Liver (tissue), 3 donors: ENCODE measurements around the gene MS4A6E.

Experiments used
- FOXA1 ChIP-seq: IDR thresholded peaks from 2 replicates; pipeline ENCODE4 v1.6.1; 2016; ENCODE audit warnings: antibody characterized with exemption
- GABPA ChIP-seq, 2 donors: IDR thresholded peaks in 1 of 2; conservative IDR thresholded peaks in 1 of 2; 2 replicates each; pipeline ENCODE4 v1.6.1; 2016; ENCODE audit warnings: antibody characterized with exemption in 2 of 2, mild to moderate bottlenecking in 1 of 2, moderate library complexity in 1 of 2
- HNF4G ChIP-seq: IDR thresholded peaks from 2 replicates; pipeline ENCODE4 v1.6.1; 2016; ENCODE audit warnings: antibody characterized with exemption
- JUND ChIP-seq, 2 donors: IDR thresholded peaks; 2 replicates each; pipeline ENCODE4 v1.6.1; 2016; ENCODE audit warnings: antibody characterized with exemption in 2 of 2
- NR2F2 ChIP-seq: IDR thresholded peaks from 2 replicates; pipeline ENCODE4 v1.6.1; 2016; ENCODE audit warnings: antibody characterized with exemption
- SP1 ChIP-seq: IDR thresholded peaks from 2 replicates; pipeline ENCODE4 v1.6.1; 2018; ENCODE audit warnings: antibody characterized with exemption, mild to moderate bottlenecking
- TAF1 ChIP-seq: conservative IDR thresholded peaks from 2 replicates; pipeline ENCODE4 v1.6.1; 2016; ENCODE audit warnings: antibody characterized with exemption, mild to moderate bottlenecking
- YY1 ChIP-seq: IDR thresholded peaks from 2 replicates; pipeline ENCODE4 v1.6.1; 2016; ENCODE audit warnings: antibody characterized with exemption, mild to moderate bottlenecking
- TF ChIP-seq, protein P1 (sequence below): fragments of 150-350 bp; IDR thresholded peaks from 2 replicates; pipeline ENCODE4 v1.5.1; 2017; ENCODE audit warnings: improper control_type of control experiment, low read depth, low read length; ENCODE audit not compliant: missing input control
- TF ChIP-seq, protein P2 (sequence below): IDR thresholded peaks from 2 replicates; pipeline ENCODE4 v1.6.1; 2016; ENCODE audit warnings: antibody characterized with exemption
- TF ChIP-seq, protein P3 (sequence below): IDR thresholded peaks from 2 replicates; pipeline ENCODE4 v1.6.1; 2016; ENCODE audit warnings: antibody characterized with exemption, mild to moderate bottlenecking
- TF ChIP-seq, protein P4 (sequence below): IDR thresholded peaks from 2 replicates; pipeline ENCODE4 v1.6.1; 2016; ENCODE audit warnings: antibody characterized with exemption
- donor health status: healthy.
- donor health status: healthy.

DNA sequence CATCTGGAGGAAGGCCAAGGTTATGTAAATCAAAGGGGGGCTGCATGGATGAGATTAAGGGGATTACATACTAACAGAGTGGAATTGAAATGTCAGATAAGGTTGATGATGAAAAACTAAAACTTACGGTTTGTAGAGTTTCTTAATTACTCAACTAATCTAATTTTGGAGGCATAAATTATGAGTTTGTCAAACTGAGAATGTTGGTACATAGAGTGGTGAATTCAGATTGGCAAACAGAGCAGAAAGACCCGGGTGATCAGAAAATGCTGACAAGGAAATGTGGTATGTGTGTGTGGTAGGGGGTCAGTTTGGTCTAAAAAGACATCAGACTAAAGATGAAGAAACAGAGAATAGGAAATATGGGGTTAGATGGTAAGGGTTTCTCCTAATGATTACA is 11.0 kb downstream of the MS4A6E start:
- no peak for TF ChIP-seq JUND (IDR thresholded peaks at IDR 0.05)
- TF ChIP-seq, protein P1, sequence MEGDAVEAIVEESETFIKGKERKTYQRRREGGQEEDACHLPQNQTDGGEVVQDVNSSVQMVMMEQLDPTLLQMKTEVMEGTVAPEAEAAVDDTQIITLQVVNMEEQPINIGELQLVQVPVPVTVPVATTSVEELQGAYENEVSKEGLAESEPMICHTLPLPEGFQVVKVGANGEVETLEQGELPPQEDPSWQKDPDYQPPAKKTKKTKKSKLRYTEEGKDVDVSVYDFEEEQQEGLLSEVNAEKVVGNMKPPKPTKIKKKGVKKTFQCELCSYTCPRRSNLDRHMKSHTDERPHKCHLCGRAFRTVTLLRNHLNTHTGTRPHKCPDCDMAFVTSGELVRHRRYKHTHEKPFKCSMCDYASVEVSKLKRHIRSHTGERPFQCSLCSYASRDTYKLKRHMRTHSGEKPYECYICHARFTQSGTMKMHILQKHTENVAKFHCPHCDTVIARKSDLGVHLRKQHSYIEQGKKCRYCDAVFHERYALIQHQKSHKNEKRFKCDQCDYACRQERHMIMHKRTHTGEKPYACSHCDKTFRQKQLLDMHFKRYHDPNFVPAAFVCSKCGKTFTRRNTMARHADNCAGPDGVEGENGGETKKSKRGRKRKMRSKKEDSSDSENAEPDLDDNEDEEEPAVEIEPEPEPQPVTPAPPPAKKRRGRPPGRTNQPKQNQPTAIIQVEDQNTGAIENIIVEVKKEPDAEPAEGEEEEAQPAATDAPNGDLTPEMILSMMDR: no peak
- TF ChIP-seq, protein P2, sequence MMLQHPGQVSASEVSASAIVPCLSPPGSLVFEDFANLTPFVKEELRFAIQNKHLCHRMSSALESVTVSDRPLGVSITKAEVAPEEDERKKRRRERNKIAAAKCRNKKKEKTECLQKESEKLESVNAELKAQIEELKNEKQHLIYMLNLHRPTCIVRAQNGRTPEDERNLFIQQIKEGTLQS: no peak
- no peak for TF ChIP-seq TAF1
- no peak for TF ChIP-seq FOXA1
- no peak for TF ChIP-seq SP1
- TF ChIP-seq, protein P3, sequence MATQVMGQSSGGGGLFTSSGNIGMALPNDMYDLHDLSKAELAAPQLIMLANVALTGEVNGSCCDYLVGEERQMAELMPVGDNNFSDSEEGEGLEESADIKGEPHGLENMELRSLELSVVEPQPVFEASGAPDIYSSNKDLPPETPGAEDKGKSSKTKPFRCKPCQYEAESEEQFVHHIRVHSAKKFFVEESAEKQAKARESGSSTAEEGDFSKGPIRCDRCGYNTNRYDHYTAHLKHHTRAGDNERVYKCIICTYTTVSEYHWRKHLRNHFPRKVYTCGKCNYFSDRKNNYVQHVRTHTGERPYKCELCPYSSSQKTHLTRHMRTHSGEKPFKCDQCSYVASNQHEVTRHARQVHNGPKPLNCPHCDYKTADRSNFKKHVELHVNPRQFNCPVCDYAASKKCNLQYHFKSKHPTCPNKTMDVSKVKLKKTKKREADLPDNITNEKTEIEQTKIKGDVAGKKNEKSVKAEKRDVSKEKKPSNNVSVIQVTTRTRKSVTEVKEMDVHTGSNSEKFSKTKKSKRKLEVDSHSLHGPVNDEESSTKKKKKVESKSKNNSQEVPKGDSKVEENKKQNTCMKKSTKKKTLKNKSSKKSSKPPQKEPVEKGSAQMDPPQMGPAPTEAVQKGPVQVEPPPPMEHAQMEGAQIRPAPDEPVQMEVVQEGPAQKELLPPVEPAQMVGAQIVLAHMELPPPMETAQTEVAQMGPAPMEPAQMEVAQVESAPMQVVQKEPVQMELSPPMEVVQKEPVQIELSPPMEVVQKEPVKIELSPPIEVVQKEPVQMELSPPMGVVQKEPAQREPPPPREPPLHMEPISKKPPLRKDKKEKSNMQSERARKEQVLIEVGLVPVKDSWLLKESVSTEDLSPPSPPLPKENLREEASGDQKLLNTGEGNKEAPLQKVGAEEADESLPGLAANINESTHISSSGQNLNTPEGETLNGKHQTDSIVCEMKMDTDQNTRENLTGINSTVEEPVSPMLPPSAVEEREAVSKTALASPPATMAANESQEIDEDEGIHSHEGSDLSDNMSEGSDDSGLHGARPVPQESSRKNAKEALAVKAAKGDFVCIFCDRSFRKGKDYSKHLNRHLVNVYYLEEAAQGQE: no peak
- TF ChIP-seq GABPA (IDR thresholded peaks at IDR 0.05 in 1 of 2, conservative IDR thresholded peaks at IDR 0.05 in 1 of 2): no peak
- no peak for TF ChIP-seq YY1
- TF ChIP-seq, protein P4, sequence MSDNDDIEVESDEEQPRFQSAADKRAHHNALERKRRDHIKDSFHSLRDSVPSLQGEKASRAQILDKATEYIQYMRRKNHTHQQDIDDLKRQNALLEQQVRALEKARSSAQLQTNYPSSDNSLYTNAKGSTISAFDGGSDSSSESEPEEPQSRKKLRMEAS: no peak
- TF ChIP-seq HNF4G: no peak
- no peak for TF ChIP-seq NR2F2
